HUES48 (cell line): ENCODE results near the gene IGSF1.

Source experiments
- H3K27ac ChIP-seq: one replicate; pipeline ENCODE4 v1.7.0; 2013; ENCODE audit warnings: low read depth, low read length, inconsistent platforms
- H3K27me3 ChIP-seq: 2 replicates; pipeline ENCODE4 v1.6.1; 2013; ENCODE audit warnings: mild to moderate bottlenecking, low read length; ENCODE audit not compliant: control insufficient read depth, insufficient read depth
- H3K36me3 ChIP-seq: 2 replicates; pipeline ENCODE4 v1.6.1; 2013; ENCODE audit warnings: low read length; ENCODE audit not compliant: control insufficient read depth, insufficient read depth
- H3K4me1 ChIP-seq: 2 replicates; pipeline ENCODE4 v1.6.1; 2013; ENCODE audit warnings: mild to moderate bottlenecking, low read length; ENCODE audit not compliant: control insufficient read depth, insufficient read depth
- H3K4me3 ChIP-seq: 2 replicates; pipeline ENCODE4 v1.5.1; 2013; ENCODE audit warnings: mild to moderate bottlenecking, low read depth, low read length
- H3K9ac ChIP-seq: 2 replicates; pipeline ENCODE4 v1.6.1; 2013; ENCODE audit warnings: mild to moderate bottlenecking, low read depth, low read length, moderate library complexity
- H3K9me3 ChIP-seq: 2 replicates; pipeline ENCODE4 v1.6.1; 2013; ENCODE audit warnings: low read length; ENCODE audit not compliant: control insufficient read depth, insufficient read depth

Gene IGSF1

DNA sequence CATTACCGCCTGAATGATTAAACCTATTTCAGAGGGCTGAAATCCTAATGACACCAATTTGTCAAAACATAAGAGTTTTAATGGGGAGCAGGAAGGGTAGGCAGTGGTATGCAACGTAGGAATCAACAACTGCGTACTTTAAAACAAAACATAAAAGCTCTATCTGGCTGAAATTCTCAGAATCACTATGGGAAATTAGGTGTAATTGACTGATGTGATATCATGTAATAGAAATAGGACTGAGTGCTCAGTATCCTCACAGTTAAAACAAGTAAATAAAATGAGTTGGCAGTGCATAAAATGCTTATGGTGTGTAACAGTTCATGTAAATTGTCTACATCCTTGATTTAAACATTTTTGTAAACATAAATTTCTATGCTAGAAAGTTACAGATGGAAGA, 13.6 kb upstream of the IGSF1 start:
- Histone ChIP-seq H3K9me3 (no peaks in the 10 kb centered on the region), H3K4me1 (peaks cover 49% of the 10 kb centered on the region), H3K36me3 (no peaks in the 10 kb centered on the region), H3K9ac (no peak overlapping the region), H3K27me3 (peaks cover 3% of the 10 kb centered on the region; the same call in 1 of the 2 replicates), H3K4me3 (no peak overlapping the region), H3K27ac (no peak overlapping the region)

- Histone ChIP-seq H3K36me3 (no peaks in the 10 kb centered on the region), H3K27ac (no peak overlapping the region), H3K9me3 (no peaks in the 10 kb centered on the region), H3K27me3 (peaks cover 3% of the 10 kb centered on the region; the same call in 1 of the 2 replicates), H3K4me1 (peaks cover 35% of the 10 kb centered on the region), H3K9ac (no peak overlapping the region), H3K4me3 (no peak overlapping the region)
Observed at GRCh38 chrX:131301155-131301554, 12.0 kb upstream of the IGSF1 start.

GRCh38 chrX:131298846-131299245, 9.7 kb upstream of the IGSF1 start:
- Histone ChIP-seq H3K4me1 (peaks cover 38% of the 10 kb centered on the region), H3K36me3 (no peaks in the 10 kb centered on the region), H3K27ac (no peak overlapping the region), H3K9me3 (no peaks in the 10 kb centered on the region), H3K4me3 (no peak overlapping the region), H3K27me3 (no peaks in the 10 kb centered on the region; the same call in 1 of the 2 replicates), H3K9ac (no peak overlapping the region)

- H3K4me1 ChIP-seq, result peaks cover 35% of the 10 kb centered on the region
- H3K4me3 ChIP-seq, result no peak overlapping the region
- H3K36me3 ChIP-seq, result no peaks in the 10 kb centered on the region
- no peak overlapping the region for H3K27ac ChIP-seq
- H3K9ac ChIP-seq, result no peak overlapping the region
- H3K9me3 ChIP-seq, result no peaks in the 10 kb centered on the region
- no peaks in the 10 kb centered on the region; the same call in 1 of the 2 replicates for H3K27me3 ChIP-seq
Observed at GRCh38 chrX:131298036-131298435, 8.9 kb upstream of the IGSF1 start.

DNA sequence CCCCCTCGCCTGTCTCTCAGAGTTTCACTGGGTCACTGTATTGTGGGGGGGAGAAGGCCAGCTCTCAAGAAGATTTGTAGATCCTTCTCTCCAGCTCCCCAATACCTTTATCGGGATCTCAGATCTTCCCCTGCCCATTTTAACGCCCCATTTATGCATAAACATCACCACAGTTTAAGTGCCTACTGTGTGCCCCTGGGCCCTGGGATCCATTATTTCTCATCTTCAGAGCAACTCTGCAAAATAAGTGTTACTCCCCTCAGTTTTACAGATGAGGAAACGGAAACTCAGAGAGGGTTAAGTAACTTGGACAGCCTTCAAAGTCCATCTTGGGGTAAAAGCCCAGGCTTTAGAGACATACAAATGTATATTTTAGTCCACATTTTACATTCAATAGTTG, 421 bp upstream of the IGSF1 start:
- peaks cover 44% of the 10 kb centered on the region for H3K4me1 ChIP-seq
- H3K9me3 ChIP-seq, result no peaks in the 10 kb centered on the region
- peak overlapping the region; percentile 70 for H3K27ac ChIP-seq
- peak overlapping the region; percentile 41 for H3K4me3 ChIP-seq
- H3K9ac ChIP-seq, result peak overlapping the region; percentile 62; the same call in 1 of the 2 replicates
- no peaks in the 10 kb centered on the region for H3K27me3 ChIP-seq
- H3K36me3 ChIP-seq, result peaks cover 14% of the 10 kb centered on the region

- Histone ChIP-seq H3K27me3 (no peaks in the 10 kb centered on the region), H3K9me3 (no peaks in the 10 kb centered on the region), H3K4me3 (peak overlapping the region; percentile 81), H3K9ac (peak overlapping the region; percentile 31), H3K36me3 (peaks cover 19% of the 10 kb centered on the region), H3K4me1 (peaks cover 44% of the 10 kb centered on the region), H3K27ac (peak overlapping the region; percentile 29)
Observed at GRCh38 chrX:131288188-131288587, 918 bp downstream of the IGSF1 start.

GRCh38 chrX:131287560-131288179, 1.4 kb downstream of the IGSF1 start:
- Histone ChIP-seq H3K4me3 (no peak overlapping the region), H3K36me3 (peaks cover 19% of the 10 kb centered on the region), H3K27ac (no peak overlapping the region), H3K9me3 (no peaks in the 10 kb centered on the region), H3K4me1 (peaks cover 42% of the 10 kb centered on the region), H3K9ac (no peak overlapping the region), H3K27me3 (no peaks in the 10 kb centered on the region)

DNA sequence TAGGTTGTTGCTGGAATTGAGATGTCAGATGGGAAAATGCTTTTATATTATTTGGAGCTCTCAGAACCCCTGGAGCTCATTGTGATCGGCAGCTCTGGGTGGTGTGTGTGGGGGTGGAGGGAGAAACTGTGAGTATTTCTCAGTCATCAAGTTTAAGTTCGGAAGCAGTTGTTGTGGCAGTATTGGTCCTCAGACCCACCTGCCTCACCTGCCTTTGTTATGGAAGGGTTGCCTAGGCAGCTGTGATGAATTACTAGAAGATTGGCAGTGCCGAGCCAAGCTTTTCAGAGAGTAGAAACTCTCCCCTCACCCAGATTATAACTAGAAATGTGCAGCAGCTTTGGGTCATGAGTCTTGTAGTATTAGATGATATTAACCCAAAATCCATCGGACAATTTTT, 9.5 kb downstream of the IGSF1 start:
- H3K9ac ChIP-seq, result no peak overlapping the region
- no peaks in the 10 kb centered on the region for H3K9me3 ChIP-seq
- peaks cover 24% of the 10 kb centered on the region for H3K4me1 ChIP-seq
- no peak overlapping the region for H3K4me3 ChIP-seq
- no peak overlapping the region for H3K27ac ChIP-seq
- peaks cover 9% of the 10 kb centered on the region; the same call in 1 of the 2 replicates for H3K36me3 ChIP-seq
- H3K27me3 ChIP-seq, result no peaks in the 10 kb centered on the region

- H3K9ac ChIP-seq, result no peak overlapping the region
- H3K9me3 ChIP-seq, result no peaks in the 10 kb centered on the region
- no peaks in the 10 kb centered on the region for H3K27me3 ChIP-seq
- H3K36me3 ChIP-seq, result peaks cover 9% of the 10 kb centered on the region; the same call in 1 of the 2 replicates
- H3K4me1 ChIP-seq, result peaks cover 24% of the 10 kb centered on the region
- H3K4me3 ChIP-seq, result no peak overlapping the region
- no peak overlapping the region for H3K27ac ChIP-seq
Observed at GRCh38 chrX:131279197-131279596, 9.9 kb downstream of the IGSF1 start.

DNA sequence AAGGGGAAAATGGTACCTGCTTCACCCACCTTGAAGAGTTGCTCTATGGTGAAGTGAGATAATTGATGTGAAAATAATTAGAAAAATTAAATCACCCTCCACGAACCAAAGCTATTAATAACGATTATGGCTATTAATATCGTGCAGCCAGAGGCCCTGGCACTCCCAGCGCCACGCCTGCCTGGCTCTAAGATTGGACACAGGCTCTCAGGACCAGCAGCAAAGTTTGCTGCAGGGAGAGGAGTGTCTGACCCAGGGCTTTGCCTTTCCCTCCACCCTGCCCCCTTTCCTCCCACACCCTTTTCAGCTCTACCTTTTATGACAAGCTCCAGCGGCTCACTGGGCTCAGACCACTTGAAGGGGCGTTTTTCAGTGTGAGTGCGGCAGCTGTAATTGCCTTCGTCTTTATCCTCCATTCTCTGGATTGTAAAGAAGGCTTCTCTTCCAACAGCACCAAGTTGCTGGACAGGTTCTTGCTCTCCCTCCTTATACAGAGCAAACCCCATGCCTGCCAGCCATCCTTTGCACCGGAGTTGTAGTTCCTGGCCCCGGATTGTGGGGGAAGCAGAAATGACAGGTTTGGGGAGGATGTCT, 11.5 kb downstream of the IGSF1 start:
- no peak overlapping the region for H3K9ac ChIP-seq
- H3K27me3 ChIP-seq, result no peaks in the 10 kb centered on the region
- H3K36me3 ChIP-seq, result peaks cover 6% of the 10 kb centered on the region; the same call in 1 of the 2 replicates
- no peaks in the 10 kb centered on the region for H3K9me3 ChIP-seq
- H3K4me3 ChIP-seq, result no peak overlapping the region
- peaks cover 24% of the 10 kb centered on the region for H3K4me1 ChIP-seq
- H3K27ac ChIP-seq, result no peak overlapping the region

GRCh38 chrX:131273011-131273410, 16.1 kb downstream of the IGSF1 start:
- Histone ChIP-seq H3K4me1 (peaks cover 20% of the 10 kb centered on the region), H3K36me3 (peaks cover 6% of the 10 kb centered on the region; the same call in 1 of the 2 replicates), H3K27me3 (no peaks in the 10 kb centered on the region), H3K27ac (no peak overlapping the region), H3K9ac (no peak overlapping the region), H3K4me3 (no peak overlapping the region), H3K9me3 (no peaks in the 10 kb centered on the region)
